ENCODE data around the gene AKIRIN2.

The AKIRIN2 gene

DNA sequence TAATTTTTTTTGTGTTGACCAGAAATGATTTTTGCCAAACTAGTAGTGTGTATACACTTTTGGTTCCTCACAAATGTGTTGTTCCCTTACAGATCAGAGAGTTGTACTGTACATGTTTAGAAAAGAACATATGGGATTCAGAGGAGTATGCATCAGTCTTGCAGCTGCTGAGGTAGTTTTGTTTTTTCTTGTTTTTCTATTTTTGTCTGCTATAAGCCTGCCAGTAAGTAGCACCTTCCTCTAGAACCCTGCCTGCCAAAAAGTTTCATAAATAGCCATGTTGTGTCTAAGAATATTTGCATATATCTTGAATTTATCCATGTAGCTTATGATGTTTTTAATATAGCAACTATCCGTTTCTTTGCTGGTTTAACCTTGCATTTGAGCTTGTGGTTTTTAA is 65.7 kb downstream of the AKIRIN2 start:
- Histone ChIP-seq H3K36me3 (ENCODE audit: control insufficient read depth, insufficient read depth, low read length) (peaks cover 6% of the 10 kb centered on the region), H3K27me3 (ENCODE audit: control insufficient read depth, insufficient read depth, low read length) (no peaks in the 10 kb centered on the region), H3K4me3 (ENCODE audit: low read depth, low read length) (no peak overlapping the region), H3K4me1 (ENCODE audit: control insufficient read depth, insufficient read depth, low read length) (no peaks in the 10 kb centered on the region), H3K9me3 (ENCODE audit: control insufficient read depth, insufficient read depth, low read length) (no peaks in the 10 kb centered on the region), H3K9ac (ENCODE audit: low read depth, low read length) (no peak overlapping the region)

- H3K4me3 ChIP-seq (ENCODE audit: low read depth, low read length): no peak overlapping the region
- H3K9ac ChIP-seq (ENCODE audit: low read depth, low read length): no peak overlapping the region
- H3K4me1 ChIP-seq (ENCODE audit: control insufficient read depth, insufficient read depth, low read length): no peaks in the 10 kb centered on the region
- H3K27me3 ChIP-seq (ENCODE audit: control insufficient read depth, insufficient read depth, low read length): no peaks in the 10 kb centered on the region
- peaks cover 6% of the 10 kb centered on the region for H3K36me3 ChIP-seq (ENCODE audit: control insufficient read depth, insufficient read depth, low read length)
- no peaks in the 10 kb centered on the region for H3K9me3 ChIP-seq (ENCODE audit: control insufficient read depth, insufficient read depth, low read length)
Measured at GRCh38 chr6:87633851-87634250, 68.2 kb downstream of the AKIRIN2 start.

DNA sequence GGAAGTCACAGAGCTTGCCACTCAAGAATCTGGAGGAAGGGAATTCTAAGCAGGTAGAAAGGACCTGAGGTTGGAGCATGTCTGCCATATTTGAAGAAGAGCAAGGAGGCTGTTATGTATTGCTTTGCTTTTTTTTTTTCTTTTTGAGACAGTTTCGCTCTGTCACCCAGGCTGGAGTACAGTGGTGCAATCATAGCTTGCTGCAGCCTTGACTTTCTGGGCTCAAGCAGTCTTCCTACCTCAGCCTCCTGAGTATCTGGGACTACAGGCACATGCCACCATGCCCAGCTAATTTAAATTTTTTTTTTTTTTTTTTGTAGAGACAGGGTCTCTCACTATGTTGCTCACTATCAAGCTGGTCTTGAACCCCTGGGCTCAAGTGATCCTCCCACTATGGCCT is 71.3 kb downstream of the AKIRIN2 start:
- Histone ChIP-seq H3K36me3 (ENCODE audit: control insufficient read depth, insufficient read depth, low read length) (no peaks in the 10 kb centered on the region), H3K9me3 (ENCODE audit: control insufficient read depth, insufficient read depth, low read length) (no peaks in the 10 kb centered on the region)

GRCh38 chr6:87628881-87629280 is 73.2 kb downstream of the AKIRIN2 start:
- no peaks in the 10 kb centered on the region for H3K4me1 ChIP-seq (ENCODE audit: control insufficient read depth, insufficient read depth, low read length)
- no peak overlapping the region for H3K4me3 ChIP-seq (ENCODE audit: low read depth, low read length)
- no peaks in the 10 kb centered on the region for H3K27me3 ChIP-seq (ENCODE audit: control insufficient read depth, insufficient read depth, low read length)
- H3K36me3 ChIP-seq (ENCODE audit: control insufficient read depth, insufficient read depth, low read length): no peaks in the 10 kb centered on the region
- H3K9ac ChIP-seq (ENCODE audit: low read depth, low read length): no peak overlapping the region
- no peaks in the 10 kb centered on the region for H3K9me3 ChIP-seq (ENCODE audit: control insufficient read depth, insufficient read depth, low read length)

More for the DNA sequence above, 71.3 kb downstream of the AKIRIN2 start:
- H3K4me3 ChIP-seq (ENCODE audit: low read depth, low read length): no peak overlapping the region
- no peaks in the 10 kb centered on the region for H3K27me3 ChIP-seq (ENCODE audit: control insufficient read depth, insufficient read depth, low read length)
- no peak overlapping the region for H3K9ac ChIP-seq (ENCODE audit: low read depth, low read length)
- H3K4me1 ChIP-seq (ENCODE audit: control insufficient read depth, insufficient read depth, low read length): no peaks in the 10 kb centered on the region

DNA sequence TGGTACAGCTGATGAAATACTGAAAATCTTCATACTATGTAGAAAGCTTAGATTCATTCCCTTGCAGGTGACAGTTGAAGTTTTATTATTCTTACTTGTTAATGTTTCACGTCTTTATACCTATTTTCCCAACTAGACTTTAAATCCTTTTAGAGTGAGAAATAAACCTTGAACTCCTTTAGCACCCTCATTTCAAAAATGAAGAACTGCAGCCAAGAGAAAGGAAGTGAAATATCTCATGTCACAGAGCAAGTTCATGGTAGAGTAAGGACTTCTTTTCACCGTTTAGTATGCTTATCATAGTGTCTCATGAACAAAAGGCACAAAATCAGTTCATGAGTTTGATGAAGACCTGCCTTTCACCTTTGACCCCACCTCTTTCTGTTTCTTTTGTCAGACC is 73.6 kb downstream of the AKIRIN2 start:
- Histone ChIP-seq H3K9me3 (ENCODE audit: control insufficient read depth, insufficient read depth, low read length) (no peaks in the 10 kb centered on the region), H3K4me1 (ENCODE audit: control insufficient read depth, insufficient read depth, low read length) (no peaks in the 10 kb centered on the region), H3K4me3 (ENCODE audit: low read depth, low read length) (no peak overlapping the region), H3K9ac (ENCODE audit: low read depth, low read length) (no peak overlapping the region), H3K36me3 (ENCODE audit: control insufficient read depth, insufficient read depth, low read length) (no peaks in the 10 kb centered on the region), H3K27me3 (ENCODE audit: control insufficient read depth, insufficient read depth, low read length) (no peaks in the 10 kb centered on the region)

All from iPS-15b (cell line).